IMR-90 (cell line): Measurements from ENCODE around the gene RHOBTB1. TPM values are rescaled to one million over a fixed set of nuclear protein-coding genes. Genes with fewer than 3 reads are reported as not detected.

Experiments
- ATAC-seq: fragments of 200-7000 bp; cut with Tn5 transposase; 2 replicates; pipeline ENCODE4 v1.9.1; 2020; ENCODE audit warnings: low read depth, mild to moderate bottlenecking, moderate library complexity
- BruUV-seq: library from RNA; stranded (reverse); fragments of 400-500 nt; replicated peaks from 2 replicates; lab custom pipeline; 2021; lab: Mats Ljungman, UMichigan
- CTCF ChIA-PET: fragments of 300-600 bp; formaldehyde crosslinking; extraction: SDS; loops from one replicate; lab custom pipeline; 2021; ENCODE audit warnings: antibody characterized with exemption; lab: Yijun Ruan, JAX
- POLR2A ChIA-PET: fragments of 300-600 bp; sonication (Branson Sonifier 250); formaldehyde crosslinking; loops from one replicate; lab custom pipeline; 2022; ENCODE audit warnings: antibody characterized with exemption; ENCODE audit not compliant: unreplicated experiment; lab: Charles Lee
- DNase-seq: peaks from one replicate; pipeline ENCODE4 v3.0.0; 2013
- H2AFZ ChIP-seq: replicated peaks from 2 replicates; pipeline ENCODE3; 2013; ENCODE audit warnings: low read length, mild to moderate bottlenecking; ENCODE audit not compliant: poor library complexity
- H2AK5ac ChIP-seq: 2 replicates; pipeline ENCODE4 v1.6.1; 2013; ENCODE audit warnings: low read depth, low read length, inconsistent platforms
- H2AK9ac ChIP-seq: replicated peaks from 2 replicates; pipeline ENCODE3; 2013; ENCODE audit warnings: mild to moderate bottlenecking, low read depth, low read length, moderate library complexity; ENCODE audit not compliant: poor library complexity
- H2BK120ac ChIP-seq: 2 replicates; pipeline ENCODE4 v1.6.1; 2013; ENCODE audit warnings: low read depth, low read length, inconsistent platforms
- H2BK15ac ChIP-seq: 3 replicates; pipeline ENCODE4 v1.6.1; 2013; ENCODE audit warnings: low read depth, low read length, inconsistent platforms
- H2BK20ac ChIP-seq: 2 replicates; pipeline ENCODE4 v1.6.1; 2013; ENCODE audit warnings: low read depth, mild to moderate bottlenecking, inconsistent platforms, low read length, moderate library complexity
- H2BK5ac ChIP-seq: 2 replicates; pipeline ENCODE4 v1.6.1; 2013; ENCODE audit warnings: mild to moderate bottlenecking, low read depth, low read length, inconsistent platforms; ENCODE audit not compliant: poor library complexity, severe bottlenecking
- H3K14ac ChIP-seq: replicated peaks from 2 replicates; pipeline ENCODE4 v1.6.1; 2013; ENCODE audit warnings: low read depth, low read length, inconsistent platforms
- H3K18ac ChIP-seq: 2 replicates; pipeline ENCODE4 v1.6.1; 2013; ENCODE audit warnings: low read depth, low read length, control low read depth
- H3K23ac ChIP-seq: 2 replicates; pipeline ENCODE4 v1.6.1; 2013; ENCODE audit warnings: low read depth, low read length, inconsistent platforms
- H3K27ac ChIP-seq: 2 replicates; pipeline ENCODE4 v1.5.1; 2013; ENCODE audit warnings: mild to moderate bottlenecking, control low read depth, low read length; ENCODE audit not compliant: insufficient read depth
- H3K27me3 ChIP-seq: 2 replicates; pipeline ENCODE4 v1.6.1; 2013; ENCODE audit warnings: low read length; ENCODE audit not compliant: control insufficient read depth, insufficient read depth
- H3K36me3 ChIP-seq: 2 replicates; pipeline ENCODE4 v1.6.1; 2013; ENCODE audit warnings: low read length, mixed read lengths; ENCODE audit not compliant: control insufficient read depth, insufficient read depth
- H3K4ac ChIP-seq: 2 replicates; pipeline ENCODE4 v1.6.1; 2013; ENCODE audit warnings: low read depth, low read length, inconsistent platforms
- H3K4me1 ChIP-seq: 2 replicates; pipeline ENCODE4 v1.6.1; 2013; ENCODE audit warnings: low read length, mixed read lengths; ENCODE audit not compliant: control insufficient read depth, insufficient read depth
- H3K4me2 ChIP-seq: 2 replicates; pipeline ENCODE4 v1.6.1; 2013; ENCODE audit warnings: low read depth, mild to moderate bottlenecking, control low read depth, low read length, moderate library complexity
- H3K4me3 ChIP-seq: 2 replicates; pipeline ENCODE4 v1.5.1; 2013; ENCODE audit warnings: low read depth, mild to moderate bottlenecking, control low read depth, low read length, moderate library complexity; ENCODE audit not compliant: insufficient read depth
- H3K56ac ChIP-seq: 2 replicates; pipeline ENCODE4 v1.6.1; 2013; ENCODE audit warnings: low read length, inconsistent platforms; ENCODE audit not compliant: insufficient read depth; ENCODE audit errors: extremely low read depth
- H3K79me1 ChIP-seq, 2 experiments: 2 replicates each; pipeline ENCODE4 v1.6.1; 2013; ENCODE audit warnings: low read length in 2 of 2, inconsistent platforms in 1 of 2, low read depth in 1 of 2
- H3K9ac ChIP-seq: 2 replicates; pipeline ENCODE4 v1.6.1; 2013; ENCODE audit warnings: low read depth, low read length, control low read depth
- H3K9me1 ChIP-seq: 2 replicates; pipeline ENCODE4 v1.6.1; 2013; ENCODE audit warnings: low read length, inconsistent platforms; ENCODE audit not compliant: insufficient read depth
- H3K9me3 ChIP-seq: 2 replicates; pipeline ENCODE4 v1.6.1; 2013; ENCODE audit warnings: low read length; ENCODE audit not compliant: control insufficient read depth, insufficient read depth
- H4K20me1 ChIP-seq: 2 replicates; pipeline ENCODE4 v1.6.1; 2013; ENCODE audit warnings: low read length, inconsistent platforms; ENCODE audit not compliant: insufficient read depth
- H4K5ac ChIP-seq: 2 replicates; pipeline ENCODE4 v1.6.1; 2013; ENCODE audit warnings: mild to moderate bottlenecking, low read depth, low read length, control low read depth
- H4K8ac ChIP-seq, 2 experiments: 2 replicates each; pipeline ENCODE4 v1.6.1; 2013; ENCODE audit warnings: low read depth in 2 of 2, low read length in 2 of 2, control low read depth in 1 of 2, inconsistent platforms in 1 of 2
- H4K91ac ChIP-seq: 2 replicates; pipeline ENCODE4 v1.6.1; 2013; ENCODE audit warnings: low read depth, low read length, inconsistent platforms; ENCODE audit not compliant: insufficient read depth
- CEBPB ChIP-seq: IDR thresholded peaks from 2 replicates; pipeline ENCODE4 v1.6.1; 2012; ENCODE audit warnings: low read depth, low read length, improper control_type of control experiment
- RAD21 ChIP-seq: IDR thresholded peaks from 2 replicates; pipeline ENCODE4 v1.6.1; 2012; ENCODE audit warnings: low read length, improper control_type of control experiment
- RCOR1 ChIP-seq: IDR thresholded peaks from 2 replicates; pipeline ENCODE4 v1.6.1; 2012; ENCODE audit warnings: mild to moderate bottlenecking, low read length, improper control_type of control experiment; ENCODE audit not compliant: insufficient replicate concordance
- RFX5 ChIP-seq: IDR thresholded peaks from 2 replicates; pipeline ENCODE4 v1.8.0; 2012; ENCODE audit warnings: low read depth, mild to moderate bottlenecking, low read length, moderate library complexity
- WGBS, 2 experiments: methylation state at CpG; one replicate each; pipeline versions ENCODE4 v1.1.5 to v1.1.7; 2013; ENCODE audit warnings: missing lambda C conversion rate in 2 of 2; ENCODE audit not compliant: insufficient read length in 1 of 2; ENCODE audit errors: extremely low coverage in 2 of 2; 5-methylcytosine and 5-hydroxymethylcytosine counted together
- dilution Hi-C: fragments of 300-500 bp; cut with HindIII; formaldehyde crosslinking; loops from one replicate; pipeline ENCODE4 v1.14.3; 2018; ENCODE audit warnings: low sequenced_read_pairs; ENCODE audit not compliant: unreplicated experiment
- in situ Hi-C: fragments of 300-500 bp; cut with MboI; formaldehyde crosslinking; loops from 3 replicates; pipeline ENCODE4 v1.14.3; 2019; ENCODE audit warnings: low sequenced_read_pairs, inconsistent platforms, mixed read lengths
- intact Hi-C: fragments of 100-400 bp; cut with micrococcal nuclease; formaldehyde crosslinking; loops from 2 replicates; pipeline ENCODE4 v1.10.0; 2022
- polyA plus RNA-seq, 3 experiments: library from polyadenylated mRNA; depleted of rRNA; stranded (reverse); fragments of >200 nt; gene quantifications; 2 replicates each; pipeline ENCODE4 v1.2.3, GENCODE V29; 2012; ENCODE audit warnings: low replicate concordance in 1 of 3
- total RNA-seq: library from RNA; depleted of rRNA; stranded (reverse); fragments of >200 nt; gene quantifications from 2 replicates; pipeline ENCODE4 v1.2.3, GENCODE V29; 2012

Gene RHOBTB1
- total and polyA plus RNA-seq, 2 of the 4 experiments (the other 2 are of a cell fraction), result 8.9 to 15.2 TPM

- no peak overlapping the region for H3K27ac ChIP-seq
- H3K56ac ChIP-seq, result no peak overlapping the region
- no peak overlapping the region for H3K18ac ChIP-seq
- no peak overlapping the region for H3K14ac ChIP-seq
- no peak overlapping the region for H3K9ac ChIP-seq
- in situ Hi-C loops (loop anchor here (10.0 kb wide), 1 partner anchor 317 kb away; no protein-coding TSS in a partner anchor), intact Hi-C loops (loop anchor here (10.0 kb wide), 2 partner anchors 937 to 1077 kb away; partner anchors contain the start of gene ARID5B), dilution Hi-C loops (no loop called here)
- no peak overlapping the region for H4K91ac ChIP-seq
- no peaks in the 10 kb centered on the region for H3K27me3 ChIP-seq
- TF ChIP-seq CEBPB (no peak), RFX5 (no peak), RCOR1 (no peak), RAD21 (no peak)
- H2BK120ac ChIP-seq, result no peak overlapping the region; the same call in 1 of the 2 replicates
- H3K23ac ChIP-seq, result no peak overlapping the region
- DNase-seq, result no peak
- H4K5ac ChIP-seq, result no peak overlapping the region
- no peaks in the 10 kb centered on the region; the same call in 1 of the 2 replicates for H3K9me1 ChIP-seq
- no peak overlapping the region for H2AK9ac ChIP-seq
- H3K79me1 ChIP-seq, result no peaks in the 10 kb centered on the region
- no TSS peak for BruUV-seq
- no peak overlapping the region for H3K4me2 ChIP-seq
- H2BK15ac ChIP-seq, result 0 out of 3 replicates have a peak overlapping the region, but pooled peaks have one; percentile 68
- ATAC-seq, result no peak
- H2AFZ ChIP-seq, result no peak overlapping the region
- H4K8ac ChIP-seq, result no peak overlapping the region
- H3K4ac ChIP-seq, result 0 out of 2 replicates have a peak overlapping the region, but pooled peaks have one; percentile 12
- no CpG with 5 or more reads among the region's 2 CpGs for WGBS, 2 experiments
- H3K4me1 ChIP-seq, result peaks cover 3% of the 10 kb centered on the region; the same call in 1 of the 2 replicates
- no peak overlapping the region for H2BK5ac ChIP-seq
- no peak overlapping the region for H2BK20ac ChIP-seq
- no peaks in the 10 kb centered on the region for H3K36me3 ChIP-seq
- no peak overlapping the region for H2AK5ac ChIP-seq
- ChIA-PET CTCF (interaction anchor here (1.4 kb wide), 1 partner anchor 148 kb away, joined by 7 read pairs; no protein-coding TSS in a partner anchor), POLR2A (no interaction called here)
- no peaks in the 10 kb centered on the region for H4K20me1 ChIP-seq
- H3K9me3 ChIP-seq, result no peaks in the 10 kb centered on the region
- H3K4me3 ChIP-seq, result no peak overlapping the region
Measured at GRCh38 chr10:60967854-60968484, 24.0 kb upstream of the RHOBTB1 start.
